22Rv1 (cell line): ENCODE results near the gene CALHM2.

ENCODE experiments used
- ZFX ChIP-seq: fragments of 450-650 bp; IDR thresholded peaks from 2 replicates; pipeline ENCODE4 v1.6.1; 2017; ENCODE audit warnings: antibody characterized with exemption, borderline replicate concordance
- TF ChIP-seq, protein P1 (sequence below): fragments of 450-650 bp; IDR thresholded peaks from 2 replicates; pipeline ENCODE4 v1.5.1; 2017; ENCODE audit warnings: mild to moderate bottlenecking

- TF ChIP-seq, protein P1, sequence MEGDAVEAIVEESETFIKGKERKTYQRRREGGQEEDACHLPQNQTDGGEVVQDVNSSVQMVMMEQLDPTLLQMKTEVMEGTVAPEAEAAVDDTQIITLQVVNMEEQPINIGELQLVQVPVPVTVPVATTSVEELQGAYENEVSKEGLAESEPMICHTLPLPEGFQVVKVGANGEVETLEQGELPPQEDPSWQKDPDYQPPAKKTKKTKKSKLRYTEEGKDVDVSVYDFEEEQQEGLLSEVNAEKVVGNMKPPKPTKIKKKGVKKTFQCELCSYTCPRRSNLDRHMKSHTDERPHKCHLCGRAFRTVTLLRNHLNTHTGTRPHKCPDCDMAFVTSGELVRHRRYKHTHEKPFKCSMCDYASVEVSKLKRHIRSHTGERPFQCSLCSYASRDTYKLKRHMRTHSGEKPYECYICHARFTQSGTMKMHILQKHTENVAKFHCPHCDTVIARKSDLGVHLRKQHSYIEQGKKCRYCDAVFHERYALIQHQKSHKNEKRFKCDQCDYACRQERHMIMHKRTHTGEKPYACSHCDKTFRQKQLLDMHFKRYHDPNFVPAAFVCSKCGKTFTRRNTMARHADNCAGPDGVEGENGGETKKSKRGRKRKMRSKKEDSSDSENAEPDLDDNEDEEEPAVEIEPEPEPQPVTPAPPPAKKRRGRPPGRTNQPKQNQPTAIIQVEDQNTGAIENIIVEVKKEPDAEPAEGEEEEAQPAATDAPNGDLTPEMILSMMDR, result no peak
- TF ChIP-seq ZFX, result no peak
These were observed 15.2 kb upstream of the CALHM2 start for GRCh38 chr10:103467406-103467805.
